Activated CD4-positive, CD25-positive, alpha-beta regulatory T cell treated with anti-CD3 and anti-CD28 coated beads, Interleukin-2, amount 50 U/mL, for 16 hours (primary cell): ENCODE measurements around the gene METTL23.

Source experiments
- DNase-seq: peaks from one replicate; pipeline ENCODE4 v3.0.0-alpha.2; 2020; ENCODE audit warnings: low read depth, low spot score

The METTL23 gene

DNA sequence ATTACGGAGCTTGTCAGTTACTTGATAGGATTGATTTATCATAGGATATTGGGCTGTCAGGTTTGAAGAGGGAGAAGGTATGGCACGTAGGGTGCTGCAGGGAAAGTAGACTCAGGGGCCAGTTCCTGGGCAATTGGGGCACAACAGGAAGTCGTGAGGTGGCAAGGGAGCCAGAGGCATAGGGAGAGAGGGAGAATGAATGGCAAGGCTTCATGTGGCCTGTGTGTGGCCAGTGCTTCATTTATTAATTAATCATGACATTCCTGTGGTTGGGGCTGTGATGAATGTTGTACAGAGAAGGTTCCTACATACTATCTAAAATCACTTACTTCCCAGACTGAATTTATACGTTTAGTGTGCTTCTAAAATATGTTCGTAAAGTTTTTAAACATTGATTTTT lies 30.6 kb downstream of the METTL23 start:
- no peak for DNase-seq

DNA sequence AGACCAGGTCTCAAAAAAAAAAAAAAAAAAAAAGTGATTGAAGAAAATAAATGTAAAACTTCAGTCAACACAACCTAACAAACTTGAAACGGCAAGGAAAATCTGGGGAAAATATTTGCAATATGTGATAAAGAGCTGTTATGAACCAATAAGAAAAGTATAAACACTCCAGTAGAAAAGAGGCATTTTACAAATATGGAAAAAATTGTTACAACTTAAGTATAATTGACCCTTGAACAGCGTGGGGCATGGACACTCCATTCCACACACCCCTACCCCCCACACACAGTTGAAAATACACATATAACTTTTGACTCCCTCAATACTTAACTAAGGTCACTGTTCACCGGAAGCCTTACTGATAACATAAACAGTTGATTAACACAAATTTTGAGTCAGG lies 31.9 kb downstream of the METTL23 start:
- DNase-seq, result no peak

DNA sequence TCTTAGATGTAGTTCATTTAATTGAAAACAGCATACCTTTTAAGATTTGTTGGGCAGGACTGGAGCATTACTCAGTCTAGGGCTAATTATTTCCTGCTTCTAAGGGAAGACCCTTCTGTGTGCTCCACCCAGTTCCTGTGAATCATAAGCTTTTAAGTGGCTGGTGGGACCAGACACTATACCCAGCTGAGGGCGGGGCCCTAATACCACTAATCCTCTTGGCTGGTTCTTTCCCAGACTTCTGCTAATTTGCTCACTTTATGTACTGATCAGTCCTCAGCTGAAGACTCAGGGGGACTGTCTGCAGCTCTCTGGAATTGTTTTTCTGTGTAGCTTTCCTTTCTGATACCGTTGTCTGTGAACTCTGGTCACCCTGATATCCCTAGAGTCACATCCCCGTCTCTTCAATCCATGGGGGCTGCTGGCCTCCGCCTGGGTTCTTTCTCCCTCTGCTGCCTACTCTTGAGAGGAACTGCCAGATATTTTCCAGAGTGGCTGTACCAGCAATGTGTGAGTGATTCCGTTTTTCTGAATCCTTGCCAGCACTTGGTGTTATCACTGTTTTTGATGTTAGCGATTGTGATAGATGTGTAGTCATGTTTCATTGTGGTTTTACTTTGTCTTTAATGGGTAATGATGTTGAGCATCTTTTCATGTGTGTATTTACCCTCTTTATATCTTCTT lies 46.3 kb downstream of the METTL23 start:
- DNase-seq, result peak; percentile 33

DNA sequence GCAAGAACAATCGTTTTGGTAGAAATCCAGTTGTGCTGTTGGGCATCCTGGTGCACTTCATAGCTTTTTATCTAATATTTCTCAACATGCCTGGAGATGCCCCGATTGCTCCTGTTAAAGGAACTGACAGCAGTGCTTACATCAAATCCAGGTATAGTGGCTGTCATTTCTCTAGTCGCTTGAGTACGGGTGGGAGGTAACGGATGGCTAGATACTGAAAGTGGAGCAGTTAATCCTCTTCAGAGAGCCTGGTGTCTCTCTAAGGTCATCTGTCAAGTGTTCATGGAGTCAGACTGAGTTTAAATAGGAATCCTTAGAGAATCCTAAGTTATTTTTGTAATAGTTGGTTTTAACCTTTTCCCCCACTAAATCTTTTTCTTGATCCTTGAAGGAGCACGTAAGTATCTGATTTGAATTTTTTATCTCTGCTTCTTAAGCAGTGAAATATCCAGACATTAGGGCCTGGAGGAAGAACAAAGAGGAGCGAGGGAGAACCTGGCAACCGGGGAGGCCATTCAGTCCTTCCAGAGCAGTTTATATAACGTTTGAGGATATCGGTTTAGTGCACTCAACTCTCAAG lies 48.5 kb downstream of the METTL23 start:
- no peak for DNase-seq

DNA sequence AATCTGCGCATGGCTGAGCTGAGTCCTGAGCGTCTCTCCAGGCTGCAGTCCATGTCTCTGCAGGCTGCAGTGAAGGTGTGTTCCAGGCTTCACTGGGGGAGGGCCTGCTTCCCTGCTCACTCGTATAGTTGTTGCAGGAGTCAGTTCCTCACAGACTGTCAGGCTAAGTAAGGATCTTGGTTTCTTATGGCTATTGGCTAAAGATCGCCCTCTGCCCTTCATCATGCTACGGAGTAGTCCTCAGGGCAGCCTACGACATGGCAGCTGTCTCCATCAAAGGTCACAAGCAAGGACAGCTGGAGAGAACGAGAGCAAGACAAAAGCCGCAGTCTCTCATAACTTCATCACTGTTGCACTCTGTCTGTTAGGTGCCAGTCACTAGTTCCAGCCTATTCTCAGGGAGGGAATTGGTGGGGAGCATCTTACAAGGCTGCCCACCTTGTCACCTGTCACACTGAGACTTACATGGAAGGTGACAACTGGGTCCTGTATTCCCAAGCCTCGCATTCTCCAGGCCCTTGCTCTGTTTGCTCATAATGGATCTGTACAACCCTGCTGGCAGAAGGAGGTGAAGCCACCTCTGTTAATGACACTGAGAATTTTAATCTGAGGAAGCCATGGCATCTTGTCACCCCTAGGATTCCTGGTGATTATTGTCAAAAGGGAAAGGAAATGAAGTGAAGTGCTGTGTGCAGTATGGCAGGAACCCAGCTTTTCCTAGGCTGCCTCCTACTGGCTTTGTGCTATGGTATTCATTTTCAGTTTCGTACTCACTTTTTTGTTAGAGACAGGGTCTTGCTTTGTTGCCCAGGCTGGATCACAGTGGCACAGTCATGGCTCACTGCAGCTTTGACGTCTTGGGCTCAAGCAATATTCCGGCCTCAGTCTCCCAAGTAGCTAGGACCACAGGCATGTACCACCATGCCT lies 54.7 kb downstream of the METTL23 start:
- DNase-seq, result no peak

DNA sequence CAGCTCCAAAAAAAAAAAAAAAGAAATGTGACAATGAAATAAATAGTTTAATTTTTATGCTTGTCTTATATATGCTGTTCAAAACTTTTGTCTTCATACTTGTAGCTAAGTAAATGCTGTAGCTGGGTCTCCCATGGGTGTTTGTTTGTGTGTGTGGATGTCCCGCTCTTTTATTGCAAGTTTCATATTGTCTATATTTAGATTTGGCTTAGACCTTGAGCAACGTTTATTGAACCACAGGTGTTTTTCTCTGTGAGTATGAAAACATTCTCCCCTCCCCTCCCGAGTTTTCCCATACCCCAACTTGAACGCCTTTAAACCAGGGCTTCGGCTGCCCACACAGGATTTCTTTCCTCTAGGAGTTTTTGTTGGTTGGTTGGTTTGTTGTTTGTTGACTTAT lies 56.5 kb downstream of the METTL23 start:
- no peak for DNase-seq
